Suprapubic skin (tissue), 4 donors: ENCODE results near the gene IL17C. TPM values are rescaled to one million over a fixed set of nuclear protein-coding genes. Genes with fewer than 3 reads are reported as not detected.
"Not testable (repeated sequence)": the region's sequence is repeated elsewhere in the genome, so short reads cannot be mapped to it uniquely, and the experiment has no call there.

Experiments
- DNase-seq, 2 donors: peaks; one replicate each; pipeline ENCODE4 v3.0.0-alpha.2; 2019; ENCODE audit warnings: low spot score in 2 of 2
- H3K27ac ChIP-seq: fragments of 200-600 bp; sonication (generic); one replicate; pipeline ENCODE4 v1.5.1; 2019
- H3K27me3 ChIP-seq: fragments of 200-600 bp; sonication (generic); one replicate; pipeline ENCODE4 v1.5.1; 2019
- H3K36me3 ChIP-seq: fragments of 200-600 bp; sonication (generic); one replicate; pipeline ENCODE4 v1.5.1; 2019
- H3K4me1 ChIP-seq: fragments of 200-600 bp; sonication (generic); one replicate; pipeline ENCODE4 v1.5.1; 2019
- H3K4me3 ChIP-seq: fragments of 200-600 bp; sonication (generic); one replicate; pipeline ENCODE4 v1.5.1; 2019; ENCODE audit warnings: mild to moderate bottlenecking
- H3K9me3 ChIP-seq: fragments of 200-600 bp; sonication (generic); one replicate; pipeline ENCODE4 v1.5.1; 2019
- EP300 ChIP-seq: sonication (generic); formaldehyde crosslinking; IDR thresholded peaks from one replicate; pipeline ENCODE4 v1.6.1; 2017; ENCODE audit warnings: antibody characterized with exemption
- POLR2A ChIP-seq, 2 donors: fragments of 450-650 bp; IDR thresholded peaks; one replicate each; pipeline ENCODE4 v1.6.1; 2017; ENCODE audit warnings: antibody characterized with exemption in 2 of 2, mild to moderate bottlenecking in 2 of 2, moderate library complexity in 2 of 2
- POLR2AphosphoS5 ChIP-seq, 3 donors: sonication (generic); formaldehyde crosslinking; IDR thresholded peaks; one replicate each; pipeline ENCODE4 v1.6.1; 2017; ENCODE audit warnings: antibody characterized with exemption in 3 of 3
- WGBS: methylation state at CpG from one replicate; pipeline ENCODE4 v1.1.5; 2018; 5-methylcytosine and 5-hydroxymethylcytosine counted together
- total RNA-seq, 4 donors: library from RNA; depleted of rRNA; stranded (reverse); fragments of >200 nt; gene quantifications; one replicate each; pipeline ENCODE4 v1.1.0, GENCODE V29; 2016
- TF ChIP-seq, protein P1 (sequence below), 2 donors: fragments of 200-600 bp in 1 of 2; fragments of 450-650 bp in 1 of 2; sonication (generic) in 1 of 2; IDR thresholded peaks; one replicate each; pipeline ENCODE4 v1.5.1; 2016 to 2019; ENCODE audit warnings: antibody characterized with exemption in 2 of 2, mild to moderate bottlenecking in 1 of 2, moderate library complexity in 1 of 2

IL17C gene
- total RNA-seq, 4 donors from 2014 or later, result not detected

DNA sequence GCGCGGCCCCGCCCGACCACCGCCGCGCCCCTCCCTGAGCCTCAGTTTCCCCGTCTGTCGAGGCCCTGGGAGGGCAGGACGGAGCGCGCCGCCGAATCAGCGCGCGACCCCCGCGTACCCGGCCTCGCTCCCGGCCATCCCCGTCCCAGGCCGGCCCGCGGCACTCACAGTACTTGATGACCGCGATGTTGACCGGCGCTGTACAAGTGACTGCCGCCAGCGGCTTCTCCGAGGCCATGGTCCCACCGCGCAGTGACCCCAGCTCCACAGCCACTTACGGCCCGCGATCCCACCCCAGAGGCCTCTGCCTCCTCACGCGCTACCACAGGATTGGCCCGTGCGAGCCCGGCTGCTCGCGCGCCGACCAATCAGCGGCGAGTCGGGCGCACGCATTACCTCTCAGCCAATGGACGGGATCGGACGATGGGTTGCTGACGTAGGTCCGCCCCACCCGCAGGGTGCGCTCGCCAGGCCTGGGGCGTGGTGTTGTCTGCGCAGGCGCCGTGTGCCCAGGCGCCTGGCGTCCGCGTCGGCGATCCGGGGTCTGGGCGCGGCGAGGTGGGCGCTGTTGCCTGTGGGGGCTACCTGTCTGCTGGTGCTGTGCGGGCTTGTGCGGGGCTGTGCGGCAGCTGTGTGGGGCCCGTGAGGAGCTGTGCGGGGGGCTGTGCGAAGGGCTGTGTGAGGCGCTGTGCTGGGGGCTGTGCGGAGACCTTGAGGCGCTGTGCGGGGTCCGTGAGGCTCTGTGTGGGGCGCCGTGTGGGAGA, 24.7 kb downstream of the IL17C start, which contains the start of gene MVD:
TSS of gene MVD (minus strand) at position 249 of the 764 bp plus-strand sequence. CDS start at position 238, 11 bp downstream.
- Histone ChIP-seq H3K27me3 (no peaks in the 10 kb centered on the region), H3K4me3 (peak within 1 kb of the TSS; percentile 96), H3K36me3 (no peaks in the 10 kb centered on the region), H3K4me1 (peaks cover 23% of the 10 kb centered on the region), H3K27ac (peak within 1 kb of the TSS; percentile 75), H3K9me3 (no peaks in the 10 kb centered on the region)
- TF ChIP-seq POLR2AphosphoS5 (IDR thresholded peaks at IDR 0.05), result peak in 2 of 3 donors; percentile 22 to 57
- TF ChIP-seq POLR2A (IDR thresholded peaks at IDR 0.05), result peak; percentile 18 to 82
- no peak for TF ChIP-seq EP300
- 5% methylated on average over 7 of the region's 88 CpGs for WGBS
- peak; percentile 97 to 99 for DNase-seq

DNA sequence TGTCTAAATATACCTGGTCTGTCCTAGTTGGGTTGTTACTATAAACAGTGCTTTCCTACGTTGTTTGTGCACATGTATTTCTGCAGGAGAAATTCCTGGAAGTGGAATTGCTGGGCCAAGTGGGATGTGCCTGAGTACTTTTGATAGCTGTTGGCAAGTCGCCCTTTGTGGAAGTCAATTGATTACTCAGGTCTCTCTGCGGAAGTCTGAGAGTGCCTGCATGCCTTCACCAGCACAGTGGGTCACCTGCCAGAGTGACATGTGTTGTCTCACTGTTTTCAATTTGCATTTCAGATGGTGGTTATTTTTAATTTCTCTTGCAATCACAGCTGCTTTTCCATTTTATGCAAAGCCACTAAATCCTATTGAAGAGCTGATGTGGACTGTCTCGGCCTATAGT, 26.8 kb downstream of the IL17C start:
- Histone ChIP-seq H3K4me3 (no peak overlapping the region), H3K9me3 (no peaks in the 10 kb centered on the region), H3K27me3 (no peaks in the 10 kb centered on the region), H3K27ac (no peak overlapping the region), H3K4me1 (peaks cover 23% of the 10 kb centered on the region), H3K36me3 (no peaks in the 10 kb centered on the region)
- WGBS, result 38% methylated on average over 4 of the region's 4 CpGs
- DNase-seq, result no peak
- TF ChIP-seq, protein P1, sequence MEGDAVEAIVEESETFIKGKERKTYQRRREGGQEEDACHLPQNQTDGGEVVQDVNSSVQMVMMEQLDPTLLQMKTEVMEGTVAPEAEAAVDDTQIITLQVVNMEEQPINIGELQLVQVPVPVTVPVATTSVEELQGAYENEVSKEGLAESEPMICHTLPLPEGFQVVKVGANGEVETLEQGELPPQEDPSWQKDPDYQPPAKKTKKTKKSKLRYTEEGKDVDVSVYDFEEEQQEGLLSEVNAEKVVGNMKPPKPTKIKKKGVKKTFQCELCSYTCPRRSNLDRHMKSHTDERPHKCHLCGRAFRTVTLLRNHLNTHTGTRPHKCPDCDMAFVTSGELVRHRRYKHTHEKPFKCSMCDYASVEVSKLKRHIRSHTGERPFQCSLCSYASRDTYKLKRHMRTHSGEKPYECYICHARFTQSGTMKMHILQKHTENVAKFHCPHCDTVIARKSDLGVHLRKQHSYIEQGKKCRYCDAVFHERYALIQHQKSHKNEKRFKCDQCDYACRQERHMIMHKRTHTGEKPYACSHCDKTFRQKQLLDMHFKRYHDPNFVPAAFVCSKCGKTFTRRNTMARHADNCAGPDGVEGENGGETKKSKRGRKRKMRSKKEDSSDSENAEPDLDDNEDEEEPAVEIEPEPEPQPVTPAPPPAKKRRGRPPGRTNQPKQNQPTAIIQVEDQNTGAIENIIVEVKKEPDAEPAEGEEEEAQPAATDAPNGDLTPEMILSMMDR (IDR thresholded peaks at IDR 0.05), result no peak
- TF ChIP-seq POLR2AphosphoS5 (IDR thresholded peaks at IDR 0.05) (no peak), POLR2A (IDR thresholded peaks at IDR 0.05) (no peak), EP300 (no peak)

DNA sequence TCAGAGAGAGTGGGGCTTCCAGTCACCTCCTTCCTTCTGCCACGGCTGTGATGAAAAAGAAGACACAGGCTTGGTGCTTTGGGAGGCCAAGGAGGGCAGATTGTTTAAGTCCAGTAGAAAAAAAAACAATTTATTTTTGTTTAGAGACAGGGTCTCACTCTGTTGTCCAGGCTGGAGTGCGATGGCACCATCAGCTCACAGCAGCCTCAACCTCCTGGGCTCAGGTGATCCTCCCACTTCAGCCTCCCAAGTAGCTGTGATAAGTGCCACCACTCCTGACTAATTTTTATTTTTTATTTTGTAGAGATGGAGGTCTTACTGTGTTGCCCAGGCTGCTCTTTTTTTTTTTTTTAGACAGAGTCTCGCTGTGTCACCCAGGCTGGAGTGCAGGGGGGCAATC, 27.2 kb downstream of the IL17C start:
- Histone ChIP-seq H3K27me3 (no peaks in the 10 kb centered on the region), H3K4me1 (peaks cover 23% of the 10 kb centered on the region), H3K36me3 (no peaks in the 10 kb centered on the region), H3K9me3 (no peaks in the 10 kb centered on the region), H3K27ac (no peak overlapping the region), H3K4me3 (no peak overlapping the region)
- WGBS, result 82% methylated on average over 3 of the region's 3 CpGs
- no peak for TF ChIP-seq POLR2A (IDR thresholded peaks at IDR 0.05)
- TF ChIP-seq POLR2AphosphoS5 (IDR thresholded peaks at IDR 0.05), result no peak
- no peak for DNase-seq

DNA sequence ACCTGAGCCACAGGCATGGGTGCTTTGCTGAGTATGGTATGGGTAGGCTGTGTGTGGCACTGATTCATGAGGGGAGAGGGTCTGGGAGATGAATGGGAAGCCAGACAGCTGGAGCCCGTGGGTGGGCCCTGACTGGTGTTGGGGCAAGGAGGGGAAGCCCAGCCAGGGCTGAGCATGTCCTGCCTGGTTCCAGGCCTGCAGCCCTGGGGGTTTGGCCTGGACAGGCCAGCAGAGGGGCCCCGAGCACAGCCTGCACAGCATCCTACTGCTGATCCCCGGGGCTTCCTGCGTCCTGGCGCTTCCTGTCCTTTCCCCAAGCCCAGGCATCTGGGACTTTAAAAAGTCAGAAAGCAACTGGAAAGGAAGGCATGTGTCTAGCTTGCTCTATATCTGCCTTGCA, 29.1 kb downstream of the IL17C start:
- H3K36me3 ChIP-seq, result no peaks in the 10 kb centered on the region
- no peak overlapping the region for H3K4me3 ChIP-seq
- TF ChIP-seq, protein P1 (IDR thresholded peaks at IDR 0.05), result no peak
- TF ChIP-seq POLR2A (IDR thresholded peaks at IDR 0.05) (no peak), POLR2AphosphoS5 (IDR thresholded peaks at IDR 0.05) (no peak), EP300 (no peak)
- no peaks in the 10 kb centered on the region for H3K27me3 ChIP-seq
- no peaks in the 10 kb centered on the region for H3K9me3 ChIP-seq
- DNase-seq, result no peak
- peaks cover 8% of the 10 kb centered on the region for H3K4me1 ChIP-seq
- WGBS, result 62% methylated on average over 5 of the region's 5 CpGs
- H3K27ac ChIP-seq, result no peak overlapping the region

DNA sequence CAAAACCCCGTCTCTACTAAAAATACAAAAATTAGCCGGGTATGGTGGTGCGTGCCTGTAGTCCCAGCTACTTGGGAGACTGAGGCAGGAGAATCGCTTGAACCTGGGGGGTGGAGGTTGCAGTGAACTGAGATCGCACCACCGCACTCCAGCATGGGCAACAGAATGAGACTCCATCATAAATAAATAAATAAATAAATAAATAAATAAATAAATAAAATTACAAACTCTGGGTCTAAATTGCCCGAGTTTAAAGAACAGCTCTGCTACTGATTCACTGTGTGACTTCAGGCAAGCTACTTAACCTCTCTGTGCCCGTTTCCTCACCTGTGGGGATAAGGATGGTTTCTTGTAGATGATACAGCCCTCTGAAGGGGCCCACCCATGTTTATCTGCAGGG, 31.1 kb downstream of the IL17C start:
- not testable (repeated sequence) for H3K4me3 ChIP-seq
- 95% methylated on average over 8 of the region's 8 CpGs for WGBS

DNA sequence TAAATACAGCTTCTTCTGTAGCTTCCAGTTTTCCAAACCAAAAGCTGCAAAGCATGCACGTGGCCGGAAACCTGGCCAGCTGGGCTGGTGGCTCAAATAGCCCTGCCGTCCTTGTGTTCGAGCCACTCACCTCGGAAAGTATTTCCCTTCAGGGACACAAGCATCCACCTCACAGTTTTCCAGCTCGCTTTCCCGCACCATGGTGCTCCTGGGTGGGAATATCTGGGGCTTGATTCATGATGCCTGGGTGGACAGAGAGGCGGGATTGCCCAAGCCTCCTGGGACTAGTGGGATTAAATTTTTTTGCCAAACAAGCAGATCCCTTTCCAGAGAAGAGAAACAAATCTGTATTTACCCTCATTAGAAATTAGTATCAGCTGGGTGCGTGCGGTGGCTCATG, 31.6 kb downstream of the IL17C start:
- Histone ChIP-seq H3K27me3 (no peaks in the 10 kb centered on the region), H3K4me3 (no peak overlapping the region), H3K4me1 (no peaks in the 10 kb centered on the region), H3K36me3 (no peaks in the 10 kb centered on the region), H3K9me3 (no peaks in the 10 kb centered on the region), H3K27ac (no peak overlapping the region)
- 71% methylated on average over 10 of the region's 10 CpGs for WGBS
- TF ChIP-seq, protein P1 (IDR thresholded peaks at IDR 0.05), result no peak
- no peak for TF ChIP-seq POLR2A (IDR thresholded peaks at IDR 0.05)
- no peak for TF ChIP-seq POLR2AphosphoS5 (IDR thresholded peaks at IDR 0.05)
- no peak for TF ChIP-seq EP300
- peak in 1 of 2 donors; percentile 64 for DNase-seq

More for the DNA sequence above, 31.1 kb downstream of the IL17C start:
- not testable (repeated sequence) for H3K9me3 ChIP-seq, H3K27ac ChIP-seq, H3K27me3 ChIP-seq, DNase-seq, H3K4me1 ChIP-seq, H3K36me3 ChIP-seq
